ENCODE results near the gene LPAR2. TPM values are rescaled to one million over a fixed set of nuclear protein-coding genes. Genes with fewer than 3 reads are reported as not detected.

Gene LPAR2
- total RNA-seq, 1 experiment from 2014 or later: 26.6 TPM

DNA sequence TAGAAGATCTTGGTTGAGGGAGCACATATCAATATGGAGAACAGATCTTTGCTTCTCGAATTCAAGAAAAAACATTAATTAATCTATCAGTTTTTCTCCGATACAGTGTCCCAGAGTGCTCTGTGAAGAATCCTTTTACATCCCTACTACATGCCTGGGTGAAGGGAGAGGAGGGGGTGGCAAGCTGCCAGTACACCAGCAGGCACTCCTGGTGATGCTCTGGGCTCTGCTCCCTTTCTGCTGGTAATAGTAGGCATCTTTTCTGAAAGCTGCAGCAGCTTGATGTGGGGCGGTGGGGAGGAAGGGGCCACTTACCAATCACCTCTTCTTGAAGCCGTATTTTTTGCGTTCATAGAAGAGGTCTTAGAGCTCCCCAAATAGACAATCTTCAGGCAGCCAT, 40.2 kb downstream of the LPAR2 start:
- no peak for ATAC-seq

DNA sequence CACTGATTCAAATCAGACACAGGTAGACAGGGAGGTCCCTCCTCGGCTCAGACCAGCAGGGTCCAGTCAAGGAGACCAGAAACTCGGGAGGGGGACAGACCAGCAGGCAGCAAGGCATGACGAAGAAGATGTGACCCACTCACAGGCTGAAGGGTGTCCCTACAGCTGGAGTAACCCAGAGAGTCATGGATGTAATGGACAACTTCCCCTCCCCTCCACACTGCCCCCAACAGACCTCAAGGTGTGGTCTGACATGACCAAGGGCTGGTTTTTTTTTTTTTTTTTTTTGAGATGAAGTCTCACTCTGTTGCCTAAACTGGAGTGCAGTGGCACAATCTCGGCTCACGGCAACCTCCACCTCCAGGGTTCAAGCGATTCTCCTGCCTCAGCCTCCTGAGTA, 43.7 kb downstream of the LPAR2 start:
- POLR2A ChIA-PET (ENCODE audit: unreplicated experiment): no interaction called here
- TF ChIP-seq EZH2phosphoT487 (IDR thresholded peaks at IDR 0.05; ENCODE audit: borderline replicate concordance, low read length) (no peak), EZH2 (IDR thresholded peaks at IDR 0.05; ENCODE audit: low read length, unreplicated experiment) (no peak)
- TF ChIP-seq, protein P1, sequence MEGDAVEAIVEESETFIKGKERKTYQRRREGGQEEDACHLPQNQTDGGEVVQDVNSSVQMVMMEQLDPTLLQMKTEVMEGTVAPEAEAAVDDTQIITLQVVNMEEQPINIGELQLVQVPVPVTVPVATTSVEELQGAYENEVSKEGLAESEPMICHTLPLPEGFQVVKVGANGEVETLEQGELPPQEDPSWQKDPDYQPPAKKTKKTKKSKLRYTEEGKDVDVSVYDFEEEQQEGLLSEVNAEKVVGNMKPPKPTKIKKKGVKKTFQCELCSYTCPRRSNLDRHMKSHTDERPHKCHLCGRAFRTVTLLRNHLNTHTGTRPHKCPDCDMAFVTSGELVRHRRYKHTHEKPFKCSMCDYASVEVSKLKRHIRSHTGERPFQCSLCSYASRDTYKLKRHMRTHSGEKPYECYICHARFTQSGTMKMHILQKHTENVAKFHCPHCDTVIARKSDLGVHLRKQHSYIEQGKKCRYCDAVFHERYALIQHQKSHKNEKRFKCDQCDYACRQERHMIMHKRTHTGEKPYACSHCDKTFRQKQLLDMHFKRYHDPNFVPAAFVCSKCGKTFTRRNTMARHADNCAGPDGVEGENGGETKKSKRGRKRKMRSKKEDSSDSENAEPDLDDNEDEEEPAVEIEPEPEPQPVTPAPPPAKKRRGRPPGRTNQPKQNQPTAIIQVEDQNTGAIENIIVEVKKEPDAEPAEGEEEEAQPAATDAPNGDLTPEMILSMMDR (conservative IDR thresholded peaks at IDR 0.05; ENCODE audit: low read depth, low read length): no peak
- no TSS peak for BruUV-seq (replicated peaks)

More for the DNA sequence above, 40.2 kb downstream of the LPAR2 start:
- Histone ChIP-seq H3K9ac (ENCODE audit: low read length) (no peak overlapping the region), H3K4me1 (ENCODE audit: insufficient read depth, low read length) (peaks cover 19% of the 10 kb centered on the region), H3K27ac (ENCODE audit: low read length) (no peak overlapping the region), H3K79me2 (ENCODE audit: low read length) (no peaks in the 10 kb centered on the region), H4K20me1 (ENCODE audit: low read length) (no peaks in the 10 kb centered on the region), H3K9me3 (ENCODE audit: low read length) (no peaks in the 10 kb centered on the region), H3F3A (ENCODE audit: low read length, unreplicated experiment) (no peaks in the 10 kb centered on the region), H2AFZ (ENCODE audit: low read length) (no peak overlapping the region), H3K9me2 (replicated peaks; ENCODE audit: low read length) (no peaks in the 10 kb centered on the region), H3K4me3 (ENCODE audit: low read length) (no peak overlapping the region), H3K4me2 (ENCODE audit: low read length) (no peak overlapping the region), H3K36me3 (ENCODE audit: low read depth, low read length) (0 out of 2 replicates have a peak, but pooled peaks cover 1% of the 10 kb centered on the region), H3K27me3 (ENCODE audit: low read length) (no peaks in the 10 kb centered on the region)
- BruUV-seq (replicated peaks): no TSS peak
- CTCF ChIA-PET: no interaction called here
- intact Hi-C loops (cut with micrococcal nuclease): no loop called here
- no peak for DNase-seq
- TF ChIP-seq EZH2 (IDR thresholded peaks at IDR 0.05; ENCODE audit: low read length, unreplicated experiment) (no peak), EZH2phosphoT487 (IDR thresholded peaks at IDR 0.05; ENCODE audit: borderline replicate concordance, low read length) (no peak)
- TF ChIP-seq, protein P1 (conservative IDR thresholded peaks at IDR 0.05; ENCODE audit: low read depth, low read length): no peak
- POLR2A ChIA-PET (ENCODE audit: unreplicated experiment): no interaction called here

DNA sequence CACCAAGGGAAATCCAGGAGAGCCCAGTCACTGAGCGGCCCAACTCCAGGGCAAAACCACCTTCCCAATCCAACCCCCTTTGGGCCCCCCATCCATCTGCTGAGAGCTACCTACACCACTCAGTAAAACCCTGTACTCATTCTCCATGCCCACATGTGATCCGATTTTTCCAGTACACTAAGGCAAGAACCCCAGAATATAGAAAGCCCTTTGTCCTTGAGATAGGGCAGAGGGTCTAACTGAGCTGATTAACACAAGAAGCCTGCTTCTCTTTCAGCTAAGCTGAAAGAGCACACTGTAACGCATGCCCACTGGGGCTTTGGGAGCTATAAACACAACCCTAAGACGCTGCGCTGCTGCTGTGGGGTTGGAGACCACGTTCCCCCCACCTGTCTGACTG, 45.5 kb downstream of the LPAR2 start:
- Histone ChIP-seq H3K4me3 (ENCODE audit: low read length) (no peak overlapping the region), H3F3A (ENCODE audit: low read length, unreplicated experiment) (no peaks in the 10 kb centered on the region), H3K36me3 (ENCODE audit: low read depth, low read length) (no peaks in the 10 kb centered on the region), H2AFZ (ENCODE audit: low read length) (no peak overlapping the region), H3K4me2 (ENCODE audit: low read length) (no peak overlapping the region), H3K27ac (ENCODE audit: low read length) (no peak overlapping the region), H3K9ac (ENCODE audit: low read length) (no peak overlapping the region), H4K20me1 (ENCODE audit: low read length) (no peaks in the 10 kb centered on the region), H3K27me3 (ENCODE audit: low read length) (no peaks in the 10 kb centered on the region), H3K9me2 (replicated peaks; ENCODE audit: low read length) (no peaks in the 10 kb centered on the region), H3K79me2 (ENCODE audit: low read length) (no peaks in the 10 kb centered on the region), H3K9me3 (ENCODE audit: low read length) (no peaks in the 10 kb centered on the region), H3K4me1 (ENCODE audit: insufficient read depth, low read length) (no peaks in the 10 kb centered on the region)
- no peak for TF ChIP-seq EZH2phosphoT487 (IDR thresholded peaks at IDR 0.05; ENCODE audit: borderline replicate concordance, low read length)
- ChIA-PET CTCF (no interaction called here), POLR2A (ENCODE audit: unreplicated experiment) (no interaction called here)
- no TSS peak for BruUV-seq (replicated peaks)
- DNase-seq: no peak
- no peak for ATAC-seq
- intact Hi-C loops (cut with micrococcal nuclease): no loop called here

More for the DNA sequence above, 43.7 kb downstream of the LPAR2 start:
- Histone ChIP-seq H3K9me3 (ENCODE audit: low read length) (no peaks in the 10 kb centered on the region), H3K9ac (ENCODE audit: low read length) (no peak overlapping the region), H3K9me2 (replicated peaks; ENCODE audit: low read length) (no peaks in the 10 kb centered on the region), H3K4me3 (ENCODE audit: low read length) (no peak overlapping the region), H3F3A (ENCODE audit: low read length, unreplicated experiment) (no peaks in the 10 kb centered on the region), H3K79me2 (ENCODE audit: low read length) (no peaks in the 10 kb centered on the region), H3K4me2 (ENCODE audit: low read length) (no peak overlapping the region), H3K27me3 (ENCODE audit: low read length) (no peaks in the 10 kb centered on the region), H2AFZ (ENCODE audit: low read length) (no peak overlapping the region), H3K4me1 (ENCODE audit: insufficient read depth, low read length) (no peaks in the 10 kb centered on the region), H3K27ac (ENCODE audit: low read length) (no peak overlapping the region), H4K20me1 (ENCODE audit: low read length) (no peaks in the 10 kb centered on the region), H3K36me3 (ENCODE audit: low read depth, low read length) (no peaks in the 10 kb centered on the region)
- no peak for DNase-seq
- no peak for ATAC-seq
- intact Hi-C loops (cut with micrococcal nuclease): no loop called here
- CTCF ChIA-PET: no interaction called here

Measured in PC-3 (cell line).